HEK293 (cell line): ENCODE measurements around the gene FUT1.

Experiments used
- HOXD13 ChIP-seq: sonication (generic); formaldehyde crosslinking; IDR thresholded peaks from 2 replicates; pipeline ENCODE4 v1.8.0; 2022; ENCODE audit warnings: missing genetic modification reagents, borderline replicate concordance
- IKZF3 ChIP-seq: fragments of 450-650 bp; IDR thresholded peaks from 2 replicates; pipeline ENCODE4 v1.5.0; 2018; ENCODE audit warnings: missing biosample characterization, mild to moderate bottlenecking, missing genetic modification characterization, moderate library complexity
- KLF16 ChIP-seq: fragments of 450-650 bp; formaldehyde crosslinking; IDR thresholded peaks from 2 replicates; pipeline ENCODE4 v1.5.1; 2017; ENCODE audit warnings: missing biosample characterization, missing genetic modification characterization
- MZF1 ChIP-seq: fragments of 450-650 bp; formaldehyde crosslinking; IDR thresholded peaks from 2 replicates; pipeline ENCODE4 v1.5.1; 2017; ENCODE audit warnings: missing biosample characterization, missing genetic modification characterization, borderline replicate concordance
- ZBTB8A ChIP-seq: fragments of 450-650 bp; formaldehyde crosslinking; IDR thresholded peaks from 2 replicates; pipeline ENCODE4 v1.5.1; 2016; ENCODE audit warnings: missing biosample characterization, missing genetic modification characterization
- ZEB2 ChIP-seq: fragments of 450-650 bp; formaldehyde crosslinking; IDR thresholded peaks from 2 replicates; pipeline ENCODE4 v1.5.1; 2016; ENCODE audit warnings: missing biosample characterization, missing genetic modification characterization
- ZFHX2 ChIP-seq: fragments of 450-650 bp; formaldehyde crosslinking; conservative IDR thresholded peaks from 2 replicates; pipeline ENCODE4 v1.5.1; 2016; ENCODE audit warnings: missing biosample characterization, missing genetic modification characterization
- ZIC2 ChIP-seq: fragments of 450-650 bp; formaldehyde crosslinking; IDR thresholded peaks from 2 replicates; pipeline ENCODE4 v1.5.1; 2016; ENCODE audit warnings: missing biosample characterization, missing genetic modification characterization
- ZNF157 ChIP-seq: fragments of 450-650 bp; formaldehyde crosslinking; IDR thresholded peaks from 2 replicates; pipeline ENCODE4 v1.5.1; 2016; ENCODE audit warnings: missing biosample characterization, missing genetic modification characterization
- ZNF2 ChIP-seq: fragments of 450-650 bp; formaldehyde crosslinking; IDR thresholded peaks from 2 replicates; pipeline ENCODE4 v1.5.1; 2016; ENCODE audit warnings: missing biosample characterization, missing genetic modification characterization
- ZNF211 ChIP-seq: fragments of 450-650 bp; formaldehyde crosslinking; IDR thresholded peaks from 2 replicates; pipeline ENCODE4 v1.5.1; 2016; ENCODE audit warnings: low read depth, missing biosample characterization, missing genetic modification characterization
- ZNF23 ChIP-seq: fragments of 450-650 bp; formaldehyde crosslinking; IDR thresholded peaks from 2 replicates; pipeline ENCODE4 v1.5.1; 2016; ENCODE audit warnings: missing biosample characterization, missing genetic modification characterization, borderline replicate concordance
- ZNF24 ChIP-seq: fragments of 450-650 bp; formaldehyde crosslinking; IDR thresholded peaks from 2 replicates; pipeline ENCODE4 v1.5.1; 2016; ENCODE audit warnings: missing biosample characterization, missing genetic modification characterization
- ZNF302 ChIP-seq: fragments of 450-650 bp; formaldehyde crosslinking; IDR thresholded peaks from 2 replicates; pipeline ENCODE4 v1.5.1; 2016; ENCODE audit warnings: missing biosample characterization, missing genetic modification characterization, low read depth
- ZNF366 ChIP-seq: fragments of 450-650 bp; formaldehyde crosslinking; conservative IDR thresholded peaks from 2 replicates; pipeline ENCODE4 v1.5.1; 2016; ENCODE audit warnings: missing biosample characterization, missing genetic modification characterization
- ZNF561 ChIP-seq: fragments of 450-650 bp; IDR thresholded peaks from 2 replicates; pipeline ENCODE4 v1.5.1; 2018; ENCODE audit warnings: missing biosample characterization, missing genetic modification characterization, borderline replicate concordance
- ZNF660 ChIP-seq: fragments of 450-650 bp; IDR thresholded peaks from 2 replicates; pipeline ENCODE4 v1.5.1; 2018; ENCODE audit warnings: missing biosample characterization, mild to moderate bottlenecking, missing genetic modification characterization
- ZSCAN30 ChIP-seq: fragments of 450-650 bp; IDR thresholded peaks from 2 replicates; pipeline ENCODE4 v1.5.1; 2018; ENCODE audit warnings: missing biosample characterization, mild to moderate bottlenecking, missing genetic modification characterization, moderate library complexity
- TF ChIP-seq, protein P1 (sequence below): fragments of 450-650 bp; formaldehyde crosslinking; IDR thresholded peaks from 2 replicates; pipeline ENCODE4 v1.5.1; 2016; ENCODE audit warnings: missing biosample characterization, missing genetic modification characterization
- TF ChIP-seq, protein P2 (sequence below): fragments of 450-650 bp; IDR thresholded peaks from 2 replicates; pipeline ENCODE4 v1.5.1; 2018; ENCODE audit warnings: missing biosample characterization, missing genetic modification characterization
- TF ChIP-seq, protein P3 (sequence below): fragments of 450-650 bp; IDR thresholded peaks from 2 replicates; pipeline ENCODE4 v1.5.1; 2018; ENCODE audit warnings: missing biosample characterization, mild to moderate bottlenecking, missing genetic modification characterization
- TF ChIP-seq, protein P4 (sequence below): fragments of 450-650 bp; formaldehyde crosslinking; IDR thresholded peaks from 2 replicates; pipeline ENCODE4 v1.5.1; 2017; ENCODE audit warnings: missing biosample characterization, missing genetic modification characterization
- TF ChIP-seq, protein P5 (sequence below): fragments of 450-650 bp; formaldehyde crosslinking; IDR thresholded peaks from 2 replicates; pipeline ENCODE4 v1.5.1; 2016; ENCODE audit warnings: missing biosample characterization, missing genetic modification characterization
- TF ChIP-seq, protein P6 (sequence below): fragments of 450-650 bp; formaldehyde crosslinking; IDR thresholded peaks from 2 replicates; pipeline ENCODE4 v1.5.1; 2016; ENCODE audit warnings: missing biosample characterization, missing genetic modification characterization, low read depth
- TF ChIP-seq, protein P7 (sequence below): fragments of 450-650 bp; formaldehyde crosslinking; IDR thresholded peaks from 2 replicates; pipeline ENCODE4 v1.5.1; 2016; ENCODE audit warnings: missing biosample characterization, missing genetic modification characterization

Gene FUT1

DNA sequence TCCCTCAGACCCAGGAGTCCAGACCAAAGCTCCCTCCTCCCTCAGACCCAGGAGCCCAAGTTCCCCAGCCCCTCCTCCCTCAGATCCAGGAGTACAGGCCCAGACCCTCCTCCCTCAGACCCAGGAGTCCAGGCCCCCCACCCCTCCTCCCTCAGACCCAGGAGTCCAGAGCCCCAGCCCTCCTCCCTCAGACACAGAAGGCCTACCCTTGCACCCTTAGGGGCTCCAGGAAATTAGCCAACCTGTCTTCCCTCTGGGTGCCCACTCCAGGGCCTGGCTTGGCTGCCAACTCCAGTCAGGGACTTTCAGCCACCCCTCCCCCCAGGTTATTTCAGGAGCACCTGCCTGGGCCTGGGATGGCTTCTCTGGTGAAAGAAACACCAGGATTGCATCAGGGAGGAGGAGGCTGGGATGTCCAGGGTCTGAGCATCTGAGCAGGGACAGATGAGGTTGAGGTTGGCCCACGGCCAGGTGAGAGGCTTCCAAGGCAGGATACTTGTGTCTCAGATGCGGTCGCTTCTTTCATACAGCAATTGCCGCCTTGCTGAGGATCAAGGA lies 2.7 kb upstream of the FUT1 start, which contains the start of gene FGF21 (continued):
- TF ChIP-seq ZFHX2 (tag by site-specific recombination) (no peak), IKZF3 (tag by site-specific recombination) (peak; percentile 86), ZNF157 (tag by site-specific recombination) (0 out of 2 replicates have a peak, but pooled peaks have one; percentile 22), ZIC2 (tag by site-specific recombination) (peak; percentile 44; the same call in 1 of the 2 replicates), ZNF561 (0 out of 2 replicates have a peak, but pooled peaks have one; percentile 40), ZNF211 (tag by site-specific recombination) (no peak), ZBTB8A (tag by site-specific recombination) (no peak), ZSCAN30 (tag by site-specific recombination) (no peak), ZNF2 (no peak), HOXD13 (CRISPR knock-in tag) (peak; percentile 83; the same call in 1 of the 2 replicates), ZNF302 (tag by site-specific recombination) (no peak), MZF1 (no peak), ZNF660 (peak; percentile 85; the same call in 1 of the 2 replicates), KLF16 (tag by site-specific recombination) (no peak; the same call in none of the 2 replicates), ZEB2 (tag by site-specific recombination) (peak; percentile 48), ZNF366 (tag by site-specific recombination) (0 out of 2 replicates have a peak, but pooled peaks have one; percentile 30), ZNF24 (0 out of 2 replicates have a peak, but pooled peaks have one; percentile 45), ZNF23 (tag by site-specific recombination) (no peak)
- TF ChIP-seq, protein P1, sequence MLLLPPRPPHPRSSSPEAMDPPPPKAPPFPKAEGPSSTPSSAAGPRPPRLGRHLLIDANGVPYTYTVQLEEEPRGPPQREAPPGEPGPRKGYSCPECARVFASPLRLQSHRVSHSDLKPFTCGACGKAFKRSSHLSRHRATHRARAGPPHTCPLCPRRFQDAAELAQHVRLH (tag by site-specific recombination), result 0 out of 2 replicates have a peak, but pooled peaks have one; percentile 13
- TF ChIP-seq, protein P2, sequence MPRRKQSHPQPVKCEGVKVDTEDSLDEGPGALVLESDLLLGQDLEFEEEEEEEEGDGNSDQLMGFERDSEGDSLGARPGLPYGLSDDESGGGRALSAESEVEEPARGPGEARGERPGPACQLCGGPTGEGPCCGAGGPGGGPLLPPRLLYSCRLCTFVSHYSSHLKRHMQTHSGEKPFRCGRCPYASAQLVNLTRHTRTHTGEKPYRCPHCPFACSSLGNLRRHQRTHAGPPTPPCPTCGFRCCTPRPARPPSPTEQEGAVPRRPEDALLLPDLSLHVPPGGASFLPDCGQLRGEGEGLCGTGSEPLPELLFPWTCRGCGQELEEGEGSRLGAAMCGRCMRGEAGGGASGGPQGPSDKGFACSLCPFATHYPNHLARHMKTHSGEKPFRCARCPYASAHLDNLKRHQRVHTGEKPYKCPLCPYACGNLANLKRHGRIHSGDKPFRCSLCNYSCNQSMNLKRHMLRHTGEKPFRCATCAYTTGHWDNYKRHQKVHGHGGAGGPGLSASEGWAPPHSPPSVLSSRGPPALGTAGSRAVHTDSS (tag by site-specific recombination), result peak; percentile 44; the same call in 1 of the 2 replicates
- TF ChIP-seq, protein P3, sequence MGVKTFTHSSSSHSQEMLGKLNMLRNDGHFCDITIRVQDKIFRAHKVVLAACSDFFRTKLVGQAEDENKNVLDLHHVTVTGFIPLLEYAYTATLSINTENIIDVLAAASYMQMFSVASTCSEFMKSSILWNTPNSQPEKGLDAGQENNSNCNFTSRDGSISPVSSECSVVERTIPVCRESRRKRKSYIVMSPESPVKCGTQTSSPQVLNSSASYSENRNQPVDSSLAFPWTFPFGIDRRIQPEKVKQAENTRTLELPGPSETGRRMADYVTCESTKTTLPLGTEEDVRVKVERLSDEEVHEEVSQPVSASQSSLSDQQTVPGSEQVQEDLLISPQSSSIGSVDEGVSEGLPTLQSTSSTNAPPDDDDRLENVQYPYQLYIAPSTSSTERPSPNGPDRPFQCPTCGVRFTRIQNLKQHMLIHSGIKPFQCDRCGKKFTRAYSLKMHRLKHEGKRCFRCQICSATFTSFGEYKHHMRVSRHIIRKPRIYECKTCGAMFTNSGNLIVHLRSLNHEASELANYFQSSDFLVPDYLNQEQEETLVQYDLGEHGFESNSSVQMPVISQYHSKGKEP (tag by site-specific recombination), result peak; percentile 50; the same call in 1 of the 2 replicates
- TF ChIP-seq, protein P4, sequence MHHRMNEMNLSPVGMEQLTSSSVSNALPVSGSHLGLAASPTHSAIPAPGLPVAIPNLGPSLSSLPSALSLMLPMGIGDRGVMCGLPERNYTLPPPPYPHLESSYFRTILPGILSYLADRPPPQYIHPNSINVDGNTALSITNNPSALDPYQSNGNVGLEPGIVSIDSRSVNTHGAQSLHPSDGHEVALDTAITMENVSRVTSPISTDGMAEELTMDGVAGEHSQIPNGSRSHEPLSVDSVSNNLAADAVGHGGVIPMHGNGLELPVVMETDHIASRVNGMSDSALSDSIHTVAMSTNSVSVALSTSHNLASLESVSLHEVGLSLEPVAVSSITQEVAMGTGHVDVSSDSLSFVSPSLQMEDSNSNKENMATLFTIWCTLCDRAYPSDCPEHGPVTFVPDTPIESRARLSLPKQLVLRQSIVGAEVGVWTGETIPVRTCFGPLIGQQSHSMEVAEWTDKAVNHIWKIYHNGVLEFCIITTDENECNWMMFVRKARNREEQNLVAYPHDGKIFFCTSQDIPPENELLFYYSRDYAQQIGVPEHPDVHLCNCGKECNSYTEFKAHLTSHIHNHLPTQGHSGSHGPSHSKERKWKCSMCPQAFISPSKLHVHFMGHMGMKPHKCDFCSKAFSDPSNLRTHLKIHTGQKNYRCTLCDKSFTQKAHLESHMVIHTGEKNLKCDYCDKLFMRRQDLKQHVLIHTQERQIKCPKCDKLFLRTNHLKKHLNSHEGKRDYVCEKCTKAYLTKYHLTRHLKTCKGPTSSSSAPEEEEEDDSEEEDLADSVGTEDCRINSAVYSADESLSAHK, result peak; percentile 16; the same call in 1 of the 2 replicates
- TF ChIP-seq, protein P5, sequence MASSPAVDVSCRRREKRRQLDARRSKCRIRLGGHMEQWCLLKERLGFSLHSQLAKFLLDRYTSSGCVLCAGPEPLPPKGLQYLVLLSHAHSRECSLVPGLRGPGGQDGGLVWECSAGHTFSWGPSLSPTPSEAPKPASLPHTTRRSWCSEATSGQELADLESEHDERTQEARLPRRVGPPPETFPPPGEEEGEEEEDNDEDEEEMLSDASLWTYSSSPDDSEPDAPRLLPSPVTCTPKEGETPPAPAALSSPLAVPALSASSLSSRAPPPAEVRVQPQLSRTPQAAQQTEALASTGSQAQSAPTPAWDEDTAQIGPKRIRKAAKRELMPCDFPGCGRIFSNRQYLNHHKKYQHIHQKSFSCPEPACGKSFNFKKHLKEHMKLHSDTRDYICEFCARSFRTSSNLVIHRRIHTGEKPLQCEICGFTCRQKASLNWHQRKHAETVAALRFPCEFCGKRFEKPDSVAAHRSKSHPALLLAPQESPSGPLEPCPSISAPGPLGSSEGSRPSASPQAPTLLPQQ (tag by site-specific recombination), result peak; percentile 83
- TF ChIP-seq, protein P6, sequence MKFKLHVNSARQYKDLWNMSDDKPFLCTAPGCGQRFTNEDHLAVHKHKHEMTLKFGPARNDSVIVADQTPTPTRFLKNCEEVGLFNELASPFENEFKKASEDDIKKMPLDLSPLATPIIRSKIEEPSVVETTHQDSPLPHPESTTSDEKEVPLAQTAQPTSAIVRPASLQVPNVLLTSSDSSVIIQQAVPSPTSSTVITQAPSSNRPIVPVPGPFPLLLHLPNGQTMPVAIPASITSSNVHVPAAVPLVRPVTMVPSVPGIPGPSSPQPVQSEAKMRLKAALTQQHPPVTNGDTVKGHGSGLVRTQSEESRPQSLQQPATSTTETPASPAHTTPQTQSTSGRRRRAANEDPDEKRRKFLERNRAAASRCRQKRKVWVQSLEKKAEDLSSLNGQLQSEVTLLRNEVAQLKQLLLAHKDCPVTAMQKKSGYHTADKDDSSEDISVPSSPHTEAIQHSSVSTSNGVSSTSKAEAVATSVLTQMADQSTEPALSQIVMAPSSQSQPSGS (tag by site-specific recombination), result no peak
- TF ChIP-seq, protein P7, sequence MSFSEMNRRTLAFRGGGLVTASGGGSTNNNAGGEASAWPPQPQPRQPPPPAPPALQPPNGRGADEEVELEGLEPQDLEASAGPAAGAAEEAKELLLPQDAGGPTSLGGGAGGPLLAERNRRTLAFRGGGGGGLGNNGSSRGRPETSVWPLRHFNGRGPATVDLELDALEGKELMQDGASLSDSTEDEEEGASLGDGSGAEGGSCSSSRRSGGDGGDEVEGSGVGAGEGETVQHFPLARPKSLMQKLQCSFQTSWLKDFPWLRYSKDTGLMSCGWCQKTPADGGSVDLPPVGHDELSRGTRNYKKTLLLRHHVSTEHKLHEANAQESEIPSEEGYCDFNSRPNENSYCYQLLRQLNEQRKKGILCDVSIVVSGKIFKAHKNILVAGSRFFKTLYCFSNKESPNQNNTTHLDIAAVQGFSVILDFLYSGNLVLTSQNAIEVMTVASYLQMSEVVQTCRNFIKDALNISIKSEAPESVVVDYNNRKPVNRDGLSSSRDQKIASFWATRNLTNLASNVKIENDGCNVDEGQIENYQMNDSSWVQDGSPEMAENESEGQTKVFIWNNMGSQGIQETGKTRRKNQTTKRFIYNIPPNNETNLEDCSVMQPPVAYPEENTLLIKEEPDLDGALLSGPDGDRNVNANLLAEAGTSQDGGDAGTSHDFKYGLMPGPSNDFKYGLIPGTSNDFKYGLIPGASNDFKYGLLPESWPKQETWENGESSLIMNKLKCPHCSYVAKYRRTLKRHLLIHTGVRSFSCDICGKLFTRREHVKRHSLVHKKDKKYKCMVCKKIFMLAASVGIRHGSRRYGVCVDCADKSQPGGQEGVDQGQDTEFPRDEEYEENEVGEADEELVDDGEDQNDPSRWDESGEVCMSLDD (tag by site-specific recombination), result peak; percentile 25; the same call in 1 of the 2 replicates
